Suppressor macrophage treated with lipopolysaccharide for 1 hour (primary cell): Measurements from ENCODE around the gene TBC1D5.
"Not testable (repeated sequence)": the region's sequence is repeated elsewhere in the genome, so short reads cannot be mapped to it uniquely, and the experiment has no call there.

Experiments used
- DNase-seq, 3 donors: peaks; one replicate each; pipeline ENCODE4 v3.0.0-alpha.2; 2020 to 2022

TBC1D5 gene

GRCh38 chr3:17709236-17709810 is 33.1 kb downstream of the TBC1D5 start:
- peak; percentile 13 to 39 (median 35) for DNase-seq

DNA sequence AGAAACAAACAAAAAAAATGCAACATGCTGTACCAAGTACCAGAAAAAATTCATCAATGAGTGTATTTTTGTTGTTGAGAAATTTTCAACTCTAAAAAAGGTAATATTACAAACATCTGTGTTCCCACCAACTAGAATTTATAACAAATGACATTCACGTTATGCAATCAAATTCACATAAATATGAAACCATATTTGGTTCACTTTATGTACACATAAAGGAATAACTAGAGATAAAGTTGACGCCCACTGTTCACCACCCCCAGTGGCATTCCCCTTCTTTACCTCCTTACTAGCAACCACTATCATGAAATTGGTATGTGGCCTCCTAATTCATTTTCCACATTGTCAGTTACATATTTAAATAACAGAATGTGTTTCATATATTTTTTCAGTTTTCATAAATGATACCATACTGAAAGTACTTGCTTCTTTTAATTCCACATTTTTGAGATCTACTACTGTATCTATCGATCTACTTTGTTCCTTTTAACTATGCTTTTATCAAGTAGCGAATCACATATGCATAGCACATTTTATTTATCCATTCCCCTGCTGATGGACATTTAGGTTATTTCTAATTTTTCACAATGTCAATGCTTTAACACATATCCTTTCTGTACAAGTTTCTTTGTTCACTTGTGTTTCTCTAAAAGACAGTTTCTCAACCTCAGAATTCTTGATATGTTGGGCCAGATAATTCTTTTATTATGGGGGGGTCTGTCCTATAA is 34.5 kb downstream of the TBC1D5 start:
- peak; percentile 24 to 47 (median 37) for DNase-seq

DNA sequence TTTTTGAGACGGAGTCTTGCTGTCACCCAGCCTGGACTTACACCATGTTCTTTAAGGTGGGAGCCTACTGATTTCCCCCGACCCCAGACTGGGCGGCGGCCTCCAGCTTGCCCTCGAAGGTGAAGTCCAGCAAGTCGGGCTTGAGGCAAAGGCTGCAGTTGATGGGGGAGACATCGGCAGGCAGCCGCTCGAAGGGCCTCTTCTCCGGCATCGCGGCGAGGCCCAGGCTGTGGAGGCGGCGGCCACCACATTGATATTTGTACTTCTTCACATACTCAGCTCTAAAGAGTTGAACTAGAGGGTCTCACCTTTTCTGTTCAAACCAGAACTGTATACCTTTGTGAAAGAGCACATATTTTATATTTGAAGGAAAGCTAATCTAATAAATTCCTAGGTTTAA is 36.4 kb downstream of the TBC1D5 start:
- not testable (repeated sequence) for DNase-seq

DNA sequence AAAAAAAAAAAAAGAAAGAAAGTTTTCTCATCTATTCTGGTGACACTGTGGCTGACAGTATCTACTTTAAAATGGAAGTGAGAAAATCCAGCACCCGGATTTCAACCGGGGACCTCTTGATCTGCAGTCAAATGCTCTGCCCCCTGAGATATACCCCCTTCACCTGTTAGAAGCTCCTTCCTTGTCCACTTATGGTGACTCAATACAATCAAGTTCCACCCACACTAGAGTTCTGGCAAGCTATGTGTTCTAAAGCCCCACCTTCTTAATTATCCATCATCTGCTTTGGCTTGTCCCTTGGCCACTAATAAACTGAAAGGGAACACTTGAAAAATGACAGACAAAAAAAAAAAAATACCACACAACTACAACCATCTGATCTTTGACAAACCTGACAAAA is 42.6 kb downstream of the TBC1D5 start:
- not testable (repeated sequence) for DNase-seq

- not testable (repeated sequence) for DNase-seq
Observed at GRCh38 chr3:17695665-17696064, 46.8 kb downstream of the TBC1D5 start.

DNA sequence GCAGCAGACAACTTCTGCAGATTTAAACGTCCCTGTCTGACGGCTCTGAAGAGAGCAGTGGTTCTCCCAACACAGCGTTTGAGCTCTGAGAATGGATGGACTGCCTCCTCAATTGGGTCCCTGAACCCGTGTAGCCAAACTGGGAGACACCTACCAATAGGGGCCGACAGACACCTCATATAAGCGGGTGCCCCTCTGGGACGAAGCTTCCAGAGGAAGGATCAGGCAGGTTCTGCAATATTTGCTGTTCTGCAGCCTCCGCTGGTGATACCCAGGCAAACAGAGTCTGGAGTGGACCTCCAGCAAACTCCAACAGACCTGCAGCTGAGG is 48.8 kb downstream of the TBC1D5 start:
- not testable (repeated sequence) for DNase-seq

GRCh38 chr3:17692846-17693669 is 49.4 kb downstream of the TBC1D5 start:
- not testable (repeated sequence) for DNase-seq

- DNase-seq, result no peak
Observed at GRCh38 chr3:17687566-17687965, 54.9 kb downstream of the TBC1D5 start.

- DNase-seq, result peak; percentile 28 to 45 (median 39)
Observed at GRCh38 chr3:17686613-17687012, 55.8 kb downstream of the TBC1D5 start.

GRCh38 chr3:17683542-17684207 is 58.8 kb downstream of the TBC1D5 start:
- no peak for DNase-seq

DNA sequence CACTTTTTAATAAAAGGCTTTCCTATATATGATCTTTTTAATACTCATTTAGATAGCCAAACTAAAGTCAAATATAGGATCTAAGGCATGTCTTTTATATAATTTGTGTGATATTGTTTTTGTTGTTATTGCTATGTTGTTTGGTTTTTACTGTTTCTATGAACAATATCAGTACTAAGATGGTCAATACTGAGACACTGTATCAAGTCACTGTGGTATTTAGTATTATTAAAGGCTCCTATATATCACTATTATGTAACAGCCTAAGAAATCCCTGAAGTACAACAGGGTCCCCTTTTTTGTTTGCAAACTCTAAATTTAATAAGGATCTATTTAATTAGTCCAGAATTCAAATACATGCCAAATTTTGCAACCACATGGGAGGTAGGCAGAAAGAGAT is 61.9 kb downstream of the TBC1D5 start:
- no peak for DNase-seq

DNA sequence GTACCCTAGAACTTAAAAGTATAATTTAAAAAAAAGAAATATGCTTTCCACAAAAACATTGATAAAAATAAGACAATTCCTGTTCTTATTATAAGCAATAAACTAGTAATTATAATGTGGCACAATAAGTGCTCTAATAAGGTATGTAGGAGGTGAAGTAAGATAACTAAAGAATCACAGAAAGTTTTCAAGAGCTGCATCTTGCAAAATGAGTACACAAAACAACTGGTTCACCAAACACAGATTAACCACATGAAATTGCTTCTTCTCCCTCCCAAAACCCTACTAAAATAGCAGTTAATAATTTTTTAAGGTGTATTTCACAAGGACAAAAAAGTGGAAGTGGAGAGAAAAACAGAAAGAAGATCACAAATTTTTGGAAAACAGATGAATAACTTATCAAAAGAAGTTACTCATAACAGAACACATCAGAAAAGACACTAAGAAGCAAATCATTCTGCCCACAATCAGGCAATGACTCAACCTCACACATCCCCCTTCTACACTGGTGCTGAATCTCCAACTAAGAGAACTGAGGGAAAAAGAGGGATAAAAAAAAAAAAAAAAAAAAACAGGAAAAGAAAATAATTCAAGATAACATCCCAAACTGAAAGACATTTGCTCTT is 64.2 kb downstream of the TBC1D5 start:
- peak; percentile 33 to 59 (median 57) for DNase-seq

DNA sequence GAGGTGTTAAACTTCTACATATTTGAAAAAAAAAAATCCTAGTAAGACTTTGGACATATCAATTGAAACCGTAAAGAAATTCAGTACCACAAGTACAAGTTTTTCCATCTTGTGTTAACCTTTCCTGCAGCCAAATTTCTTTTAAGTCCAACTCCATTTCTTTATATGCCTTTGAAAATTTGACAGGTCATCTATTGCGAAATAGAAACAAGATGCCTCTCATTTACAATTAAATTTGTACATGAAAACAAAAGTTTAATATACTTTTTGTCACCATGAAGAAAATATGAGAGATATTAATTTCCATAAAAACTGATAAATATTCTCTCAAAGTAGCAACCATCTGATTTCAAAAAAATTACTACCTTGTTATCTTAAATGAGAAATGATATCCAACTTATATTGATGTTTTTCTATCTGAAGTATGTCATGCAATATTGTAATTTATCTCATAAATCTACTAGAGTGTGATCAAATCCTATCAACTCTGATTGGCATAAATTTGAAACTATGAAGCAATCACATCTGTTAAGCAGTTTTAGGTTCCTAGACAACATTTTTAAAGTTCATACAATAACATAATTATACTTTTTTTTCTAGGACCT is 68.2 kb downstream of the TBC1D5 start:
- DNase-seq, result no peak

DNA sequence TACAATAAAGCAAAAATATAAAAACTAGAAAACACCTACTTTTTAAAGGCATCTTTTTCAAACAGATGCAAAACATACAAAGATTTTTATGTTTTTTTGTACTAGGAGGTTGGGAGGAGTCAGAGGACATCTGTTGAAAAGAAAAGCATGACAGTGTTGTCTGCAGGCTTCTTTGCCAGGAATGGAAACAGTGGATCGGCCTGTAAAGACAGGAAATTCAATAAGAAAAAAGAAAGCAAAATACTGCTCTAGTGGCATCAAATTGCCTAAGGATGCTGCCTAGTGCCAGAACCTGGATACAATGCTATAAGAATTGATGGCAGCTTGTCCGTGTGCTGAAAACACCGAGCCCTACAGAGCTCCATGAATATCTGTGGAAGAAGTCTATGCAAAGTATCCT is 69.9 kb downstream of the TBC1D5 start:
- no peak for DNase-seq

GRCh38 chr3:17670749-17671148 is 71.7 kb downstream of the TBC1D5 start:
- DNase-seq, result no peak

DNA sequence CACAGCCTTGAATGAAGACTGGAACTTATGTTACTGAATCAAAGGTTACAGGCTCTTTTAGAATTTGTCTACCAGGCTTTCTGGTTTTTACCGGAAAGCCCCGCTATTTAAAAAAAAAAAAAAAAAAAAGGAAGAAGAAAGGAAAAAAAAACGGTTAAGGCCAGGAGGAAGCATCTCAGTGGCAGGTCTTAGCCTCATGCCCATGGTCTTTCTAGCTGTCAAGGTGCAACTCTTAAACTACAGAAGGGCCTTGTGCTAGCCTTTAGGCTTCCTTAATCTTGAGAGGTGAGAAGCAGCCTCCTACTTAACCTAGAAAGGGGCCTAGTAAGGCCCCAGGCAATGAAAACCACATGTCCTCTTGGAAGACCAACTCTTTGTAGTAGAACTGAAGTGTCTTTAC is 77.5 kb downstream of the TBC1D5 start:
- peak in 2 of 3 donors; percentile 30 to 44 for DNase-seq

- DNase-seq, result peak; percentile 34 to 65 (median 48)
Observed at GRCh38 chr3:17656264-17656663, 86.2 kb downstream of the TBC1D5 start.

DNA sequence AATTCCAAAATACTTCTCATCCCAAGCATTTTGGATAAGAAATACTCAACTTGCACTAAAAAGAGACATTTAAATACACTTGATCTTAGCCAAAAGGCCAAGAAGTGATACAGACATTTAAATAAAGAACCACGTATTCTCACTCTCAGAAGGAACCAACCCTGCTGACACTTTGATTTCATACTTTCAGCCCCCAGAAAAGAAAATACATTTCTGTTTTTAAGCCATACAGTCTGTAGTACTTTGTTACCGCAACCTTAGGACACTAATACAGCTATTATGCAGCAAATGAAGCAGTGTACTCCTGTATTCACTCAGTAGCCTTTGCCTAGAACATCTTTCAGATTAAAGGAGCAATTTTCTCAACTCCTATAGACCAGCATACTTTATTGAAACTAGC is 86.7 kb downstream of the TBC1D5 start:
- DNase-seq, result no peak

- DNase-seq, result not testable (repeated sequence)
Observed at GRCh38 chr3:17649748-17650147, 92.7 kb downstream of the TBC1D5 start.

DNA sequence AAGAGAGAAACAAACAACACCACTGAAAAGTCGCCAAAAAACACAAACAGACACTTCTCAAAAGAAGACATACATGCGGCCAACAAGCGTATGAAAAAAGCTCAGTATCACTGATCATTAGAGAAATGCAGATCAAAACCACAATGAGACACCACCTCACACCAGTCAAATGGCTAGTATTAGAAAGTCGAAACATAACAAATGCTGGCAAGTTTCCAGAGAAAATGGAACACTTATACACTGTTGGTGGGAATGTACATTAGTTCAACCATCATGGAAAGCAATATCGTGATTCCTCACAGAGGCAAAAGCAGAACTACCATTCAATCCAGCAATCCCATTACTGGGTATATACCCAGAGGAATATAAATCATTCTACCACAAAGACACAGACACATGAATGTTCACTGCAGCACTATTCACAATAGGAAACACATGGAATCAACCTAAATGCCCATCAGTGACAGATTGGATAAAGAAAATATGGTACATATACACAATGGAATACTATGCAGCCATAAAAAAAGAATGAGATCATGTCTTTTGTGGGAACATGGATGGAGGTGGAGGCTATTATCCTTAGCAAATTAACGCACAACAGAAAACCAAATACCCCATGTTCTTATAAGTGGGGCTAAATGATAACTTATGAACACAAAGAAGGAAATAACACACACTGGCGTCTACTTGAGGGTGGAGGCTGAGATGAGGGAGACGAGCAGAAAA is 93.6 kb downstream of the TBC1D5 start:
- not testable (repeated sequence) for DNase-seq

- peak; percentile 80 to 86 (median 85) for DNase-seq
Observed at GRCh38 chr3:17645074-17645698, 97.2 kb downstream of the TBC1D5 start.
